BLaER1 (cell line): ENCODE results near the gene NUP107.

Experiments used
- H3K27ac ChIP-seq: shearing (Covaris generic); formaldehyde crosslinking; 2 replicates; pipeline ENCODE4 v1.8.1; 2022
- H3K27me3 ChIP-seq: shearing (Covaris generic); formaldehyde crosslinking; 2 replicates; pipeline ENCODE4 v1.8.1; 2022
- H3K36me3 ChIP-seq: shearing (Covaris generic); formaldehyde crosslinking; 2 replicates; pipeline ENCODE4 v1.8.1; 2022
- H3K4me1 ChIP-seq: shearing (Covaris generic); formaldehyde crosslinking; 2 replicates; pipeline ENCODE4 v1.8.1; 2022
- H3K4me2 ChIP-seq: shearing (Covaris generic); formaldehyde crosslinking; 2 replicates; pipeline ENCODE4 v1.8.1; 2022
- H3K4me3 ChIP-seq: shearing (Covaris generic); formaldehyde crosslinking; 2 replicates; pipeline ENCODE4 v1.8.1; 2022
- H3K9ac ChIP-seq: shearing (Covaris generic); formaldehyde crosslinking; 2 replicates; pipeline ENCODE4 v1.8.1; 2022
- H3K9me3 ChIP-seq: shearing (Covaris generic); formaldehyde crosslinking; 2 replicates; pipeline ENCODE4 v1.8.1; 2022
- H4K20me1 ChIP-seq: shearing (Covaris generic); formaldehyde crosslinking; 2 replicates; pipeline ENCODE4 v1.8.1; 2022
- Cebpa-rat ChIP-seq: shearing (Covaris generic); IDR thresholded peaks from 2 replicates; pipeline ENCODE4 v1.8.1; 2022

NUP107 gene

DNA sequence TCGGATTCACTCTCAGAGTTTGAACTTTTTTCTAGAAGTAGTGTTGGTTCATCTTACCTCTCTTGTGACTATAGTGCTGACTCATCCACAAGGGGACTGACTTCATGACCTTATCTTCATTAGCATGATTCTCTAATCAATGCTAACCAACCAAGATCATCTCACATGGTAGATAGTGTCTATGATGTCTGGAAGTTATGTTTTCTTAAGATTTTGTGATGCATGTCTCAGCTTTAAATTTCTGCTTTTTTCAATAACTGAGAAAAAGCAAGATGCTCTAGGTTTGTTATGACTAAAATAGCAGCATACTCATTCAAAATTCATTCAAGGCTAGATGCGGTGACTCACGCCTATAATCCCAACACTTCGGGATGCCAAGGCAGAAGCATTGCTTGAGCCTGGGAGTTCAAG lies 46.9 kb downstream of the NUP107 start:
- no peak for TF ChIP-seq Cebpa-rat
- no peak overlapping the region for H3K27ac ChIP-seq
- H3K9ac ChIP-seq: no peak overlapping the region
- H4K20me1 ChIP-seq: no peaks in the 10 kb centered on the region
- H3K27me3 ChIP-seq: no peaks in the 10 kb centered on the region
- no peaks in the 10 kb centered on the region for H3K4me1 ChIP-seq
- H3K4me3 ChIP-seq: no peak overlapping the region
- H3K4me2 ChIP-seq: no peak overlapping the region
- peaks cover 92% of the 10 kb centered on the region for H3K36me3 ChIP-seq
- H3K9me3 ChIP-seq: no peaks in the 10 kb centered on the region

DNA sequence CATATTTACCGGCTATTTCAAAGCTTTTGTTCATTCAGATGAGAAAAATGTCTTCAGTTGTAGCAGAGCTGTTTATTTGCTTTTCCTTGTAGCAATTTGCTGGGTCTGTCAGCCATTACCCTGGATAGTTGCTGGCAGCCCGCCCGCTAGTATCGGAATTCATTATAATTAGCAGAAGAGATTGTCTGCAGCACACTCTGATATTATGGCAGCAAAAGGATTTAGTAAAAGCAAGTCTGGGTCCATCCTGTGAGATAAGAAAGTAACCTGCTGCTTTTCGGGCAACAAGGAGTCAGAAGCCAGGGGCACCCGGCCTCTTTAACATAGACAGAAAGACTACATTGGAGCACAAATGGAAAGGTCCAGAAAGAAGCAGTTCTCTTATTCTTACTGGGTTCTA lies 53.1 kb downstream of the NUP107 start:
- no peak for TF ChIP-seq Cebpa-rat
- H3K4me3 ChIP-seq: no peak overlapping the region
- no peak overlapping the region for H3K27ac ChIP-seq
- no peaks in the 10 kb centered on the region for H4K20me1 ChIP-seq
- H3K9me3 ChIP-seq: no peaks in the 10 kb centered on the region
- peaks cover 47% of the 10 kb centered on the region for H3K36me3 ChIP-seq
- H3K27me3 ChIP-seq: no peaks in the 10 kb centered on the region
- H3K4me1 ChIP-seq: peaks cover 23% of the 10 kb centered on the region
- no peak overlapping the region for H3K4me2 ChIP-seq
- no peak overlapping the region for H3K9ac ChIP-seq

DNA sequence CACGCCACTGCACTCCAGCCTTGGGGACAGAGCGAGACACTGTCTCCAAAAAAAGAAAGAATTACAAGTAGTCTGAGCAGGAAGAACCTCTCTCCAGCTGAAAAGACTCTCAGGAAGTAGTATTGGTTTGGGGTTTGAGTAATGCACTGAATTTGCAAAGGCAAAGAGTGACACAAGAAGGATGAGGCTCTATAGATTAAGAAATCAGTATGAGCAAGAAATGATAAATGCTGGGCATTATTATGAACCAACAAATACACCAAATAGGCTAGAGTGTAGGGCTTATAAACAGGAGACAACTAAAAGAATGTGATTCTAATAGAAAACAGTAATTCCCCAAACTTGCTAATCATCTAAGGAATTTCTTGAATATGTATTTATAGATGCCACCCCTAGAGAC lies 56.6 kb downstream of the NUP107 start:
- Histone ChIP-seq H3K27me3 (no peaks in the 10 kb centered on the region), H3K36me3 (peaks cover 13% of the 10 kb centered on the region), H3K27ac (peak overlapping the region; percentile 52), H3K4me2 (peak overlapping the region; percentile 66), H3K4me3 (no peak overlapping the region), H4K20me1 (no peaks in the 10 kb centered on the region), H3K9me3 (no peaks in the 10 kb centered on the region), H3K4me1 (peaks cover 31% of the 10 kb centered on the region), H3K9ac (peak overlapping the region; percentile 23; the same call in 1 of the 2 replicates)
- no peak for TF ChIP-seq Cebpa-rat

DNA sequence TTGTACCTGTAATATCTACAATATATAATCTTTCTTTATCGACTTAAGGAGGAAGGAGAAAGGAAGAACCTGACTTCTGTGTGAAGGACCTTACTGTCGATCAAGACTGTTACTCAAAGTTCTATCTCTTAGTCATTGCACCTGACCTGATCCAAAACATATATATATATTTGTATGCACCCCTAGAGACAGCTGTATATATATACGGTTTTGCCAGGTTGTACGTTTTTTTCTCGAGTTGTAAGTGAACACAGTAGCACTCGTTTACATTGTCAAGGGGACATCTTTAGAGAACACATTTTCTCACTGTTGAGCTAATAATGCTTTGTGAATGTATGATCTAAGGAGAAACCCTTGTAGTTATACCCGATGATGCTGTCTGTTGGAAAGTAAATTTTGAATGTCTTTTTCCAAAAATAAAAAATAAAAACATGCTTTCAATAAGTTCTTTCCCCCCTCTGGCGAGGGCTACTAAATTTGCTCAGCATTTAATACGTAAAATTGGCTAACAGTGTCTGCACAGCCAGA lies 58.7 kb downstream of the NUP107 start:
- peaks cover 13% of the 10 kb centered on the region; the same call in 1 of the 2 replicates for H3K36me3 ChIP-seq
- no peaks in the 10 kb centered on the region for H3K27me3 ChIP-seq
- H3K4me2 ChIP-seq: peak overlapping the region; percentile 89
- peak overlapping the region; percentile 90 for H3K9ac ChIP-seq
- no peak for TF ChIP-seq Cebpa-rat
- H3K27ac ChIP-seq: peak overlapping the region; percentile 75
- H4K20me1 ChIP-seq: peaks cover 14% of the 10 kb centered on the region
- H3K4me3 ChIP-seq: peak overlapping the region; percentile 81
- peaks cover 49% of the 10 kb centered on the region for H3K4me1 ChIP-seq
- no peaks in the 10 kb centered on the region for H3K9me3 ChIP-seq

DNA sequence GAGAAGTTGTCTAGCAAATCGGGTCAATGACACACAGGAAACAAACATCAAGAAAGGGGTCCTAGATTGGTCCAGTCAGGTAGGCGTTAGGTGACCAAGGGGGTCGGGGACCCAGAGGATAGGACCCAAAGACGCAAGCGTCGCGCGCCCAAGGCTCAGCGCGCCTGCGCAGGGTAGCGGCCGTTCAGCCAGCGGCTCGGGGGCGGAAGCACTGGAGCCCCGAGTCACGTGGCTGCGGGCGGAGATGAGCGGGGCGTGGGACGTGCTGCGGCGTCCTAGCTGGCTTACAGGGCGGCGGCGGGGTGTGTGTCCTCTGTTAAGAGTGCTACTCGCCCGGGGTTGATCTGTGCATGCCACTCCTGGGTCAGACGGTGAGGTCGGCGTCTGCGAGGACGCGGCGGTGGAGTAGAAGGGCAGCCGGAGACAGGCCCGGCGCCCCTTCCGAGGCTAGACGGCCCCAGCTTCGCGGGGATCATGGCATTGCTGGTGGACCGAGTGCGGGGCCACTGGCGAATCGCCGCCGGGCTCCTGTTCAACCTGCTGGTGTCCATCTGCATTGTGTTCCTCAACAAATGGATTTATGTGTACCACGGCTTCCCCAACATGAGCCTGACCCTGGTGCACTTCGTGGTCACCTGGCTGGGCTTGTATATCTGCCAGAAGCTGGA lies 59.3 kb downstream of the NUP107 start, which contains the start of gene SLC35E3:
TSS of gene SLC35E3 (plus strand) at position 273 of the 668 bp plus-strand sequence. CDS start at position 475, 202 bp downstream.
- H3K27me3 ChIP-seq: no peaks in the 10 kb centered on the region
- H3K4me1 ChIP-seq: peaks cover 55% of the 10 kb centered on the region
- peaks cover 19% of the 10 kb centered on the region for H3K36me3 ChIP-seq
- peak within 1 kb of the TSS; percentile 75 for H3K27ac ChIP-seq
- H3K4me3 ChIP-seq: peak within 1 kb of the TSS; percentile 81
- H3K4me2 ChIP-seq: peak within 1 kb of the TSS; percentile 89
- peaks cover 16% of the 10 kb centered on the region for H4K20me1 ChIP-seq
- peak within 1 kb of the TSS; percentile 90 for H3K9ac ChIP-seq
- no peak for TF ChIP-seq Cebpa-rat
- H3K9me3 ChIP-seq: no peaks in the 10 kb centered on the region

DNA sequence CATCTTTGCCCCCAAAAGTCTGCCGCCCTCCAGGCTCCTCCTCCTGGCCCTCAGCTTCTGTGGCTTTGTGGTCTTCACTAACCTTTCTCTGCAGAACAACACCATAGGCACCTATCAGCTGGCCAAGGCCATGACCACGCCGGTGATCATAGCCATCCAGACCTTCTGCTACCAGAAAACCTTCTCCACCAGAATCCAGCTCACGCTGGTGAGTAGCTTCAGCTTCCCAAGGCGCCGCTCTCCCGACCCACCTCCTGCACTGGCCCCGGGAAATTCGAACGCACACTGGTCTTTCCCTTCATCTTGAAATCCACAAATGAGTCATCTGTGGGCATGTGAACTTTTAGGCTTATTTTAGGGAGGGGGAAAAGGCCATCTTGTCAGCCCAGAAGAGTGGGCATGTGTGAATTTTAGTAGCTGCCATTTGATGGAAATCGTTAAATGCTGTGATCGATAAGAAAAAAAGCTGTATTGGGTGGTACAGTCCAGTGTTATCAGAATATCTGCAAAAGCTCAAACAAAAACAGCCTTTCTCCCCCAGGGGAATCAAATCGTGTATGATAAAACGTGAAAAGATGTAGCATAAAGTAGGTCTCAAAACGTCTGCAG lies 59.9 kb downstream of the NUP107 start:
- Histone ChIP-seq H3K36me3 (peaks cover 26% of the 10 kb centered on the region), H3K9ac (peak overlapping the region; percentile 90), H3K4me2 (peak overlapping the region; percentile 89), H3K4me1 (peaks cover 62% of the 10 kb centered on the region), H3K27ac (peak overlapping the region; percentile 75), H3K9me3 (no peaks in the 10 kb centered on the region), H3K27me3 (no peaks in the 10 kb centered on the region), H4K20me1 (peaks cover 16% of the 10 kb centered on the region), H3K4me3 (peak overlapping the region; percentile 81)
- no peak for TF ChIP-seq Cebpa-rat

DNA sequence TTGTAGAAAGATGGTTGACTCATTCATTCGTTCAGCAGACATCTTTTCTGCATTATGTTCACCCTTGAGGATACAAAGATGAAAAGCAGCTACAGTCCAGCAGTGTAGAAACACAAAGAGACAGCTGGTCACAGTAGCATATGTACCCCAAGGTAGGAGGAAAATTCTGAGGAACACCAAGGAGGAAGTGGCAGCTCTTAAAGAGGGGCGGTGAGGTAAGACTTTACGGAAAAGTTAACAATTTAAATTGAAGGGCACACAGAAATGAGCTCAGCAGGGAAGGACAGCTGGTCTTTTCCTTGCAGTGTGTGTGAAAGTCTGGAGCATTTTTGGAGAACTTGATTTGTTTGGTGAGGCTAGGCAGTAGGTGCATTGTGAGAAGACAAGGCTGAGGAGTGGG lies 62.7 kb downstream of the NUP107 start:
- H3K9me3 ChIP-seq: no peaks in the 10 kb centered on the region
- H3K4me1 ChIP-seq: peaks cover 48% of the 10 kb centered on the region
- H3K27ac ChIP-seq: peak overlapping the region; percentile 75
- peak overlapping the region; percentile 89 for H3K4me2 ChIP-seq
- H3K4me3 ChIP-seq: peak overlapping the region; percentile 81
- H3K9ac ChIP-seq: peak overlapping the region; percentile 90
- H4K20me1 ChIP-seq: peaks cover 16% of the 10 kb centered on the region
- peaks cover 53% of the 10 kb centered on the region for H3K36me3 ChIP-seq
- no peaks in the 10 kb centered on the region for H3K27me3 ChIP-seq
- no peak for TF ChIP-seq Cebpa-rat

DNA sequence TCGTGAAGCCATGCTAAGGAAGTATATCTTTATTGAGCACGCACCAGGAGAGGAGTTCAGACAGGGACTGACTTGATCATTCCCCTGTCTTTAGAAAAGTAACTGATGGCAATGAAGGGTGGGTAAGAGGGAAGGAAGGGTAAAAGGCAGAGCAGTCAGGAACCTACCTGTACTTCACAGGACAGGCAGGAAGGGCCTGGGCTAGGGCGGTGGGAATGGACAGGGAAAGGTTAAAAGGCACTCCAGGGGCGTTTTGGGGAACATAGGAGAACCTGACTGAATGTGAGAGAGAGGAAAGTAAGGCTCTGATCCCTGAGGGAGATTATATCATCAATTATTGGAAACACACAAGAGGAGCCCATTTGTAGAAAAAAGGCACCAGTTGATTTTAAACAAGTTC lies 63.1 kb downstream of the NUP107 start:
- peak overlapping the region; percentile 75 for H3K27ac ChIP-seq
- peaks cover 58% of the 10 kb centered on the region for H3K36me3 ChIP-seq
- peak overlapping the region; percentile 90 for H3K9ac ChIP-seq
- peak overlapping the region; percentile 81 for H3K4me3 ChIP-seq
- H3K4me2 ChIP-seq: peak overlapping the region; percentile 89
- no peaks in the 10 kb centered on the region for H3K27me3 ChIP-seq
- peaks cover 47% of the 10 kb centered on the region for H3K4me1 ChIP-seq
- no peaks in the 10 kb centered on the region for H3K9me3 ChIP-seq
- peaks cover 16% of the 10 kb centered on the region for H4K20me1 ChIP-seq
- TF ChIP-seq Cebpa-rat: no peak

DNA sequence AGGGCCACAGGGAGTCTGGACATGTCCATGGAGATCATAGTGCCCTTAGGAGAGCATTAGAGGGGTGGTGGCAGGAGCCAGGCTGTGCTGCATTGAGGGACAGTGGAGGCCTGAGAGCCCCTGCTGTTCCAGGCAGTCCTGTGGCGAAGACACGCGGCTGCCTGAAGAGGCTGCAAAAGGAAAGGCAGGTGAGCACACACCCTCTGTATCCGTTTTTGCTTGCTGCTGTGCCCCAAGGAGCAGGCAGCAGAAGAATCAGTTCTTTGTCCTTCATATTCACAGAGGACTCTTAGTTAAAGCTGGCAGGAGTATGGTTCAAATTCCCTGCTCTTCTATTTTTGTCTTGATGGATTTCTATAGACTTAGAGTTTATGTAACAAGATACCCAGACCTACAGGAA lies 63.7 kb downstream of the NUP107 start:
- peaks cover 64% of the 10 kb centered on the region for H3K36me3 ChIP-seq
- peak overlapping the region; percentile 90 for H3K9ac ChIP-seq
- H3K27ac ChIP-seq: peak overlapping the region; percentile 75
- no peak for TF ChIP-seq Cebpa-rat
- peak overlapping the region; percentile 89 for H3K4me2 ChIP-seq
- H4K20me1 ChIP-seq: peaks cover 16% of the 10 kb centered on the region
- H3K27me3 ChIP-seq: no peaks in the 10 kb centered on the region
- H3K4me3 ChIP-seq: peak overlapping the region; percentile 81
- peaks cover 47% of the 10 kb centered on the region for H3K4me1 ChIP-seq
- H3K9me3 ChIP-seq: no peaks in the 10 kb centered on the region
